ENCODE measurements around the gene LRRC3.

DNA sequence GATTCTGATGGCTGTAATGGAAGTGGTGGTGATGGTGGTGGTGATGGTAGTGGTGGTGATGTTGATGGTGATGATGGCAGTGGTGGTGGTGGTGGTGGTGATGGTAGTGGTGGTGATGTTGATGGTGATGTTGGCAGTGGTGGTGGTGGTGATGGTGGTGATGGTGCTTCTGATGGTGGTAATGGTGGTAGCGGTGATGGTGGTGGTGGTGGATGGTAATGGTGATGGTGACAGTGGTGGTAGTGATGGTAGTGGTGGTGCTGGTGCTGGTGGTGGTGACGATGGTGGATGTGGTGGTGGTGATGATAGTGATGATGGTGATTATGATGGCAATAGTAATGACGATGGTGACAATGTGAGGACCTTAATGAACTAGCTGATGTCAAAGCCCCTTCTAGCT is 35.6 kb upstream of the LRRC3 start:
- TF ChIP-seq CTCF (IDR thresholded peaks at IDR 0.05) (no peak), POLR2A (IDR thresholded peaks at IDR 0.05) (no peak)

All from Peyer's patch (tissue), 4 donors.